ENCODE results near the gene OARD1.
A peak's percentile ranks its signal among the peaks of the same experiment; 100 is the strongest.
"Not testable (repeated sequence)": the region's sequence is repeated elsewhere in the genome, so short reads cannot be mapped to it uniquely, and the experiment has no call there.

Gene OARD1, protein sequence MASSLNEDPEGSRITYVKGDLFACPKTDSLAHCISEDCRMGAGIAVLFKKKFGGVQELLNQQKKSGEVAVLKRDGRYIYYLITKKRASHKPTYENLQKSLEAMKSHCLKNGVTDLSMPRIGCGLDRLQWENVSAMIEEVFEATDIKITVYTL

DNA sequence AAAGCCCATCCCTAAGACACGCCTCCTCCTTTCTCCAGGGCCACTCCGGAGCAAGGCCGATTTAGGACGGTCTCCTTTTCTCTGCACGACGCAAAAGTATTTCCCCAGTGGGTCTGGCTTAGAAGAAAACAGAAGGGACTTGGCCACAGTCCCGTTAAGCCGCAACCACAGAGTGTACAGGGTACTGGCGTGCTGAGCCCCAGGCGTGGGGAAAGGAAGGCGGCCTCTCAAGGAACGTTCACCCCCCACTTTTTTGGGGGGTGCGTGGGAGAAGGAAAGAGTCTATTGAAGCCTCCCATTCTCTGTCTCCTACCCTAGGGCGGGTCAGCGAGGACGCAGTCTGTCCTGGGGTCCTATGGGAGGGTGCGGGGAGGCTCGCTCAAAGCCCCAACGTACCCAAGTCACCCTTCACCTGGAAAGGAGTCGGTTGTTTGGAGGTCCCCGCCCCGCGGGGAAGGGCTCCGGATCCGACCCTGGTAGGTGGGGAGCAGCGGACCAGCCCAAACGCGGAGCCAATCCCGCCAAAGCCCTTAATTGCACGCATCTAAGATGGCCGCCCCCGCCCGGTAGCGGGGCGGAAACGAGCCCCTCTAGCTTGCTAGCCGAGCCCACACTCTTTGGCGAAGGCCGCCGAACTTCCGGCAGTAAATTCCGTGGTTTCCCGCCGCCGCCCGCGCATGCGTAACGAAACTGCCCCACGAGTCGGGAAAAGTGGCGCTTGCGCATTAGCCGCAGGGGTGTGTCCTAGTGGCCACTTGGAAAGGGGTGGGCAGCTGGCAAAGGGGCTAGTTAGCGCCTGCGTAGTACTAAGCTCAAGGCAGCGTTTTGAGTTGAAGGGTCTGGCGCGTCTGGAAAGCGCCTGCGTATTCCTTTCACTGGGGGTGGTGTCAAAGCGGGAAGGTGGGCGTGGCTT lies at the start of gene OARD1:
Gene OARD1, minus strand, starts transcription at position 434 of the 913 bp plus-strand sequence. CDS start 722 bp downstream, outside the sequence.
- peak within 1 kb of the TSS; percentile 88 to 94 (median 89) for H3K4me3 ChIP-seq (ENCODE audit: low read depth in 1 of 5, low read length in 5 of 5)
- no peaks in the 10 kb centered on the region for H3K27me3 ChIP-seq (ENCODE audit: control insufficient read depth in 5 of 5, insufficient read depth in 4 of 5, low read length in 5 of 5)
- no peaks in the 10 kb centered on the region for H3K9me3 ChIP-seq (ENCODE audit: control insufficient read depth in 5 of 5, low read length in 5 of 5)
- peak within 1 kb of the TSS; percentile 100 for H3K27ac ChIP-seq (ENCODE audit: low read depth, low read length)
- peak within 1 kb of the TSS; percentile 96 to 100 (median 97) for H3K9ac ChIP-seq (ENCODE audit: low read length in 5 of 5)
- peaks cover 6 to 16% (median 12%) of the 10 kb centered on the region in 5 donors for H3K36me3 ChIP-seq (ENCODE audit: control insufficient read depth in 5 of 5, insufficient read depth in 5 of 5, low read length in 5 of 5)
- H3K4me1 ChIP-seq (ENCODE audit: control insufficient read depth in 5 of 5, insufficient read depth in 5 of 5, low read length in 5 of 5), result peaks cover 6 to 32% (median 20%) of the 10 kb centered on the region in 5 donors

DNA sequence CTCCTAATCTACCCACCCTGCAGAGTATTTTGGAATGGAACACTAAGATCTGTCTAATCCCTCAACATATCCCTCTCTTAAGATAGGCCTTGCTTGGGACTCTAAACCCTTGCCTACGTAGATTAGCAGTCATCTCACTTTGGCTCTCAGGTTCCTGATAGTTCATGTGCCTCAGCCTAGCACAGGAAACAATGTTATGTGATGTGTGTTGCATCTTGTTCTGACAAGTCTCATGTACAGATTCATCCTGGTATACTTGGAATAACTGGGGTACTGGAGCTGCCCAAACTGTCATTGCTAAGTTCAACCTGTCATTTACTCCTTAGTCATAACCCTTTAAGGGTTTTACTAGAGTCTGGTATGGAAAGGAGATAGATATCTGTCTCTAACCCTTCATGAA lies 47.9 kb upstream of the OARD1 start:
- Histone ChIP-seq H3K9ac (ENCODE audit: low read length in 5 of 5) (no peak overlapping the region), H3K27me3 (ENCODE audit: control insufficient read depth in 5 of 5, insufficient read depth in 4 of 5, low read length in 5 of 5) (no peaks in the 10 kb centered on the region), H3K36me3 (ENCODE audit: control insufficient read depth in 5 of 5, insufficient read depth in 5 of 5, low read length in 5 of 5) (peaks cover 0 to 16% (median 5%) of the 10 kb centered on the region in 5 donors), H3K4me1 (ENCODE audit: control insufficient read depth in 5 of 5, insufficient read depth in 5 of 5, low read length in 5 of 5) (peaks cover 0 to 6% (median 0%) of the 10 kb centered on the region in 5 donors), H3K9me3 (ENCODE audit: control insufficient read depth in 5 of 5, low read length in 5 of 5) (no peaks in the 10 kb centered on the region), H3K4me3 (ENCODE audit: low read depth in 1 of 5, low read length in 5 of 5) (no peak overlapping the region), H3K27ac (ENCODE audit: low read depth, low read length) (no peak overlapping the region)

DNA sequence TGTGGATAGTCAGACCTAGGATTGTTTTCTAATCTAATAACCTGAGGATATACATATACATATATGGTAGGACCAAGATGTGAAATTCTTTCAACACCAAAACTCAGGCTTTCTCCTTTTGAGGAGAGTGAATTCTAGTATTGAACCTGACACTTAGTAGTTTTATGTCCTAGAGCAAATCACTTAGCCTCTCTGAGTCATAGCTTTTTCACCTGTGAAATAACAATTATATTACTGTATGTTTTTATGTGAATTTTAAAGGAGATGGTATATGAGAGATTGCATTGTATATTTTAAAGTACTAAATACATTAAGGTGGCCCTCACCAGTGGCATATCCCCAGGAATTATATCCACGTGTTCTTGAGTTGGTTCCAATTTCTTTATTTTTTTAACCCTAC lies 47.4 kb upstream of the OARD1 start:
- no peak overlapping the region for H3K9ac ChIP-seq (ENCODE audit: low read length in 5 of 5)
- H3K4me1 ChIP-seq (ENCODE audit: control insufficient read depth in 5 of 5, insufficient read depth in 5 of 5, low read length in 5 of 5), result peaks cover 0 to 6% (median 0%) of the 10 kb centered on the region in 5 donors
- no peak overlapping the region for H3K27ac ChIP-seq (ENCODE audit: low read depth, low read length)
- H3K27me3 ChIP-seq (ENCODE audit: control insufficient read depth in 5 of 5, insufficient read depth in 4 of 5, low read length in 5 of 5), result no peaks in the 10 kb centered on the region
- no peaks in the 10 kb centered on the region for H3K9me3 ChIP-seq (ENCODE audit: control insufficient read depth in 5 of 5, low read length in 5 of 5)
- H3K36me3 ChIP-seq (ENCODE audit: control insufficient read depth in 5 of 5, insufficient read depth in 5 of 5, low read length in 5 of 5), result peaks cover 0 to 16% (median 5%) of the 10 kb centered on the region in 5 donors
- no peak overlapping the region for H3K4me3 ChIP-seq (ENCODE audit: low read depth in 1 of 5, low read length in 5 of 5)

DNA sequence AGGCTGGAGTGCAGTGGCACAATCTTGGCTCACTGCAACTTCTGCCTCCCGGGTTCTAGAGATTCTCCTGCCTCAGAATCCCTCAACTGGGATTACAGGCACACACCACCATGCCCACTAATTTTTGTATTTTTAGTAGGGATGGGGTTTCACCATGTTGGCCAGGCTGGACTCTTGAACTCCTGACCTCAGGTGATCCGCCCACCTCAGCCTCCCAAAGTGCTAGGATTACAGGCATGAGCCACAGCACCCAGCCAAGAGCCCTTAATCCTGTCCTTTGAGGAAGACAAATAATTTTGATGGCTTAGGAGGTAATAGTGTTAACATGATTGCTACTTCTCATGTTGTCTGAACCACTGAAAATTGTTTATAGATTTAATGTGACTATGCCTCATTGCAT lies 42.9 kb upstream of the OARD1 start:
- H3K4me1 ChIP-seq (ENCODE audit: control insufficient read depth in 5 of 5, insufficient read depth in 5 of 5, low read length in 5 of 5); H3K4me3 ChIP-seq (ENCODE audit: low read depth in 1 of 5, low read length in 5 of 5); H3K9me3 ChIP-seq (ENCODE audit: control insufficient read depth in 5 of 5, low read length in 5 of 5); H3K27me3 ChIP-seq (ENCODE audit: control insufficient read depth in 5 of 5, insufficient read depth in 4 of 5, low read length in 5 of 5); H3K36me3 ChIP-seq (ENCODE audit: control insufficient read depth in 5 of 5, insufficient read depth in 5 of 5, low read length in 5 of 5); H3K27ac ChIP-seq (ENCODE audit: low read depth, low read length); H3K9ac ChIP-seq (ENCODE audit: low read length in 5 of 5): not testable (repeated sequence)

DNA sequence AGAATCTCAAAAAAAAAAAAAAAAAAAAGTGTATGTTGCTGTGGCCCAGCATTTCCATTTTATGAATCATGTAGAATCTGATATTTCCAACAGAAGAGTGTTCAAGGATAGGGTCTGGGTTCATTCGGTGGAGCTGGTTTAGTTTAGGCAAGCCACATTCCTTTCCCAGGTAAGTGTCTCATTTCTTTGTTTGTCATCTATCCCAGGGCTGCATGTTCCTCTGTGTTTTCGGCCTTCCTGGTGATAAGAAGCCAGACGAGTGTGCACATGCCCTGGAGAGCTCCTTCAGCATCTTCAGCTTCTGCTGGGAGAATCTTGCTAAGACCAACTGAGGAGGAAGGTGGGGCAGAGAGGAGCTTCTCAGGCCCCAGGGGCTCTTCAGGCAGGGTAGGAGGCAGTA lies 38.9 kb upstream of the OARD1 start:
- no peak overlapping the region for H3K9ac ChIP-seq (ENCODE audit: low read length in 5 of 5)
- H3K9me3 ChIP-seq (ENCODE audit: control insufficient read depth in 5 of 5, low read length in 5 of 5), result no peaks in the 10 kb centered on the region
- H3K36me3 ChIP-seq (ENCODE audit: control insufficient read depth in 5 of 5, insufficient read depth in 5 of 5, low read length in 5 of 5), result peaks cover 0 to 8% (median 6%) of the 10 kb centered on the region in 5 donors
- H3K4me1 ChIP-seq (ENCODE audit: control insufficient read depth in 5 of 5, insufficient read depth in 5 of 5, low read length in 5 of 5), result no peaks in the 10 kb centered on the region
- H3K27me3 ChIP-seq (ENCODE audit: control insufficient read depth in 5 of 5, insufficient read depth in 4 of 5, low read length in 5 of 5), result no peaks in the 10 kb centered on the region
- H3K27ac ChIP-seq (ENCODE audit: low read depth, low read length), result no peak overlapping the region
- H3K4me3 ChIP-seq (ENCODE audit: low read depth in 1 of 5, low read length in 5 of 5), result no peak overlapping the region

DNA sequence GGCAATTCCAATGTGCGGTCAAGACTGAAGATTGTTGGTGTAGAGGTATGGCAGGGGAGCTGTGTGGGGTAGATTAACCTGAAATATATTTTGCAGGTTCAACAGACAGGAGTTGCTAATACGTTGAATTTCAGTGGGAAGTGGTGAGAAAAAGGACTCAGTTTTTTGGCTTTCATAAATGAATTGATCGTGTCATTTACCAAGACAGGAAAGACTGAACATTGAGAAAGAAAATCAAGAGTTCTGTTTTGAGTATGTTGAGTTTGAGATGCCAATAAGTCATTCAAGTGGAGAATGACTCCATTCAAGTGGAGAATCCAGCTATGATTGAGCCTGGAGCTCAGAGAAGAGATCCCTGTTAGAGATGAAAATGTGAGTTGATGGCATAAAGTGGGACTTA lies 31.7 kb upstream of the OARD1 start:
- Histone ChIP-seq H3K36me3 (ENCODE audit: control insufficient read depth in 5 of 5, insufficient read depth in 5 of 5, low read length in 5 of 5) (peaks cover 6 to 30% (median 13%) of the 10 kb centered on the region in 5 donors), H3K4me3 (ENCODE audit: low read depth in 1 of 5, low read length in 5 of 5) (no peak overlapping the region), H3K9ac (ENCODE audit: low read length in 5 of 5) (no peak overlapping the region), H3K27ac (ENCODE audit: low read depth, low read length) (no peak overlapping the region), H3K4me1 (ENCODE audit: control insufficient read depth in 5 of 5, insufficient read depth in 5 of 5, low read length in 5 of 5) (no peaks in the 10 kb centered on the region), H3K9me3 (ENCODE audit: control insufficient read depth in 5 of 5, low read length in 5 of 5) (no peaks in the 10 kb centered on the region), H3K27me3 (ENCODE audit: control insufficient read depth in 5 of 5, insufficient read depth in 4 of 5, low read length in 5 of 5) (no peaks in the 10 kb centered on the region)

DNA sequence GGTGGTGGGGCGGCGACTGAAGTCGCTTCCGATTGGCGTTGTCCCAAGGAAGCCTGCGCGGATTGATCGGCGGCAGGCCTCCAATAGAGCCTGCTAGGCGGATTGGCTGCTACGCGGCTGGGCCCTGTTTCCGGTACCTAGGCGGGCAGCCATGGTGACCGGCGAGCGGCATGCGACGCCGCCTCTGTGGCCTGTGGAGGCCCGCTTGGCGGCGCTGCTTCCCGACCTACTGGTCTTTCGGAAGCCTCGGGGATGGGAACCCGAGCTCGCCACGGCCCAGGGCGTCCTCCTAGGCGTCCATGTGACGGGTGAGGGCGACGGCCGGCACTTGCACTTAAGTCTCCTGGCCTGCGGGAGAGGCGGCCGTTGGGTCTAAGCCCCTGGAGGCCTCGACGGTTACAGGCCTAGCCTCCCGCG lies 28.7 kb upstream of the OARD1 start:
- H3K9me3 ChIP-seq (ENCODE audit: control insufficient read depth in 5 of 5, low read length in 5 of 5), result no peaks in the 10 kb centered on the region
- H3K36me3 ChIP-seq (ENCODE audit: control insufficient read depth in 5 of 5, insufficient read depth in 5 of 5, low read length in 5 of 5), result peaks cover 35 to 60% (median 37%) of the 10 kb centered on the region in 5 donors
- H3K4me3 ChIP-seq (ENCODE audit: low read depth in 1 of 5, low read length in 5 of 5), result no peak overlapping the region
- H3K27ac ChIP-seq (ENCODE audit: low read depth, low read length), result no peak overlapping the region
- no peaks in the 10 kb centered on the region for H3K4me1 ChIP-seq (ENCODE audit: control insufficient read depth in 5 of 5, insufficient read depth in 5 of 5, low read length in 5 of 5)
- H3K9ac ChIP-seq (ENCODE audit: low read length in 5 of 5), result no peak overlapping the region
- H3K27me3 ChIP-seq (ENCODE audit: control insufficient read depth in 5 of 5, insufficient read depth in 4 of 5, low read length in 5 of 5), result no peaks in the 10 kb centered on the region

DNA sequence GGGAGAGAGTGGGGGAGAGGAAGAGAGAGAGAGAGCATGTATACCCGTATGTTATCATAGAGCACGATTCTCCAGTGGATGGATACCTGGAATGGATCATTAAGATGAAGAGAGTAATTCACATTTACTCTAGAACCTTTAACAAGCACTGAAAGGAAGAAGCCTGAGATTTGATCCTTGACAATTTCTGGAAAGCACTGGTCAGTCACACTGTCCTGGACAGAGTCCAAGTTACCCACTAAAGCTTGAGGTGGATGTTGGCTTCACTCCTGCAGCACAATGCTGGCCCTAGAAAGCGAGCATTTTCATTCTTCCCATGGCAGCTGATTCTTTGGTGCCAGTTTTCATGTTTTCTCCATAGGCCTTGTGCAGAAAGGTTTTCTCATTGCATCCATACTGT lies 26.2 kb upstream of the OARD1 start:
- Histone ChIP-seq H3K27me3 (ENCODE audit: control insufficient read depth in 5 of 5, insufficient read depth in 4 of 5, low read length in 5 of 5) (no peaks in the 10 kb centered on the region), H3K4me3 (ENCODE audit: low read depth in 1 of 5, low read length in 5 of 5) (no peak overlapping the region), H3K27ac (ENCODE audit: low read depth, low read length) (no peak overlapping the region), H3K36me3 (ENCODE audit: control insufficient read depth in 5 of 5, insufficient read depth in 5 of 5, low read length in 5 of 5) (peaks cover 46 to 85% (median 60%) of the 10 kb centered on the region in 5 donors), H3K4me1 (ENCODE audit: control insufficient read depth in 5 of 5, insufficient read depth in 5 of 5, low read length in 5 of 5) (peaks cover 0 to 5% (median 3%) of the 10 kb centered on the region in 5 donors), H3K9ac (ENCODE audit: low read length in 5 of 5) (no peak overlapping the region), H3K9me3 (ENCODE audit: control insufficient read depth in 5 of 5, low read length in 5 of 5) (no peaks in the 10 kb centered on the region)

DNA sequence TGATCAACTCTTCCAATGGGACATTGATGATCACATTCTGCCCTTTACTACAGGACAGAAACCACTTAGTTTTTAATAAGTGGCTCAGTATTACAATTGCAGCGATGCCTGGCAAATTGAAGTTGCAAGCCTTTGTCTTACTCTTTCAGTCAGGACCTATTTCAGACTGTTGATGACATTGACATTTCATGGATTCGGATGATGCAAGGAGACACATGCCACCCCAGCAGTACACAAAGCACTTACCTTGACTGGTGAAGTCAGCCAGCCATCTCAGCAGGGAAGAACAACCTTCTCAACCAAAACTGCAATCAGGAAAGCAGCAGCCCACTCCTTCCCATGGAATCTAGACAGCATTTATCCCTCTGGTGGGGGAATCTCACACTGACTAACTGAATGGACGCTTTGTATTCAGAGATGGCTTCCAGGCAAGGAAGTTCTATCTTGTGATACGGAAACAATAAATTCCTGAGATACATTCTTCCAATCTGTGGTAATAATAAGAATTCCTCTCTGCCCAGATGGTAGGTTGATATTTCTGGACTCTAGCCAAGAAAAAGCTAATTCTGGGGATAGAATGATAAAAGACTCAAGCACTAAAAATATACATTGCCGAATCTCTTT lies 25.4 kb upstream of the OARD1 start:
- Histone ChIP-seq H3K27me3 (ENCODE audit: control insufficient read depth in 5 of 5, insufficient read depth in 4 of 5, low read length in 5 of 5) (no peaks in the 10 kb centered on the region), H3K36me3 (ENCODE audit: control insufficient read depth in 5 of 5, insufficient read depth in 5 of 5, low read length in 5 of 5) (peaks cover 52 to 92% (median 68%) of the 10 kb centered on the region in 5 donors), H3K9ac (ENCODE audit: low read length in 5 of 5) (no peak overlapping the region), H3K27ac (ENCODE audit: low read depth, low read length) (no peak overlapping the region), H3K4me1 (ENCODE audit: control insufficient read depth in 5 of 5, insufficient read depth in 5 of 5, low read length in 5 of 5) (peaks cover 0 to 5% (median 3%) of the 10 kb centered on the region in 5 donors), H3K4me3 (ENCODE audit: low read depth in 1 of 5, low read length in 5 of 5) (no peak overlapping the region), H3K9me3 (ENCODE audit: control insufficient read depth in 5 of 5, low read length in 5 of 5) (no peaks in the 10 kb centered on the region)

DNA sequence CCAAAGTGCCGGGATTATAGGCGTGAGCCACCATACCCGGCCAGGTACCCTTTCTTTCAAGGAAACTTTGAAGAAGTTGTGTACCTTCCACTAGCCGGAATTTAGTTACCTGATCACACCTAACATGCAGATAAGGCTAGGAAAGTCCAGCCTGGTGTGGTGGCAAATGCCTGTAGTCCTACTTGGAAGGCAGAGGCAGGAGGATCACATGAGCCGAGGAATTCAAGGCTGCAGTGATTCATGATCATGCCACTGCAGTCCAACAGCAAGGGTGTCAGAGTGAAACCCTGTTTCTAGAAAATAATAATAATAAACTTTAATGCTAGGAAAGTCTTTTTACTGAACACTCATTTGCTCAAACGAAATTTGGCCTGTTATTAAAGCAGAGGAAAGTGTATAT lies 21.6 kb upstream of the OARD1 start:
- Histone ChIP-seq H3K36me3 (ENCODE audit: control insufficient read depth in 5 of 5, insufficient read depth in 5 of 5, low read length in 5 of 5) (peaks cover 59 to 95% (median 92%) of the 10 kb centered on the region in 5 donors), H3K9me3 (ENCODE audit: control insufficient read depth in 5 of 5, low read length in 5 of 5) (no peaks in the 10 kb centered on the region), H3K9ac (ENCODE audit: low read length in 5 of 5) (no peak overlapping the region)

More for the DNA sequence above, 21.6 kb upstream of the OARD1 start:
- H3K27me3 ChIP-seq (ENCODE audit: control insufficient read depth in 5 of 5, insufficient read depth in 4 of 5, low read length in 5 of 5), result no peaks in the 10 kb centered on the region
- no peak overlapping the region for H3K27ac ChIP-seq (ENCODE audit: low read depth, low read length)
- peak overlapping the region in 1 of 5 donors; percentile 32 for H3K4me3 ChIP-seq (ENCODE audit: low read depth in 1 of 5, low read length in 5 of 5)
- H3K4me1 ChIP-seq (ENCODE audit: control insufficient read depth in 5 of 5, insufficient read depth in 5 of 5, low read length in 5 of 5), result peaks cover 0 to 5% (median 3%) of the 10 kb centered on the region in 5 donors
